ENCODE data around the gene PAPOLA. TPM values are rescaled to one million over a fixed set of nuclear protein-coding genes. Genes with fewer than 3 reads are reported as not detected.

Gene PAPOLA
- total RNA-seq, 1 donor from 2014 or later: 186 TPM

DNA sequence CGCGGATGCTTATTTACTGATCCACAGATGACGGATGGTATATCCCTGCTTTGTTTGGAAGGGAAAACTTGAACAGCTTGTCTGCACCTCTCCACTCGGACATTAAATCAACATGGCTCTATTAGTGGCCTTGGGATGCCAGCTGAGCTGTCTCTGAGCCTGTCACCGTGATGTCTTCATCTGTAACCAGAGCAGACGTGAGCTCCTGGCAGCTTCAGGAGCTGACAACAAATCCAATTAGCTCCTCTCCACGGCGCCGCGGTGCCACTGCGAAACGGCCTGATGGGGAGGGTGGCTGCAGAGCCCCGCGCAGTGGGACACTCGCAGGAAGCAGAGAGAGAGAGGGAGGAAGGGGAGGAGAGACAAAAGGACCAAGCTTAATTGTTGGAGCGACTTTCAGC is 112.3 kb downstream of the PAPOLA start:
- FAIRE-seq: no peak
- DNase-seq (ENCODE audit: low spot score in 2 of 2): no peak

DNA sequence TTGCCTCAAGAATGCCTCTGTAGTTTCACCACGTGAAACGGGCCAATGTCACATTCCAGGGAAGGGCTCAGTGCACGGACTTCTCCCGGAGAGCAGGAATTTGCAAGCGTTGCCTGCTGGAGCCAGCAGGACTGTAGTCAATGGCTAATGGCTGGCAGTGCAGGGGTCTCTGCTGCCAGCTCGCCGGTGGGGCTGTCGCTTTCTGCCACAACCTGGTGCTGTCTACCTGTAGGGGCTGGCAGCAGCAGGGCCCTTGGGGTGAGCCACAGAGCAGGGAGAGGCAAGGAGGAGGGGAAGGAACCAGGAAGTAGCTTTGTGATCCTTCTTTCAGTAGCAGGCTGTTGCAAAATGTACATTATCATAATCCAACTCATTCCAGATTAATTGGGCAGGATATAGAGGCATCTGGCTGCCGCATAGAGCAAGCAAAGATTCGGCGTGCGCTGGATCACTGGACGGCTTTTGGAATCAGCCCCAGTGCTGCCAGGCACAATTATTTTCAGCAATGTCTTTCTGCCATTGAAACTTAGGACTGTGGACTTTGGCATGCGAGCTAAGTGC is 114.1 kb downstream of the PAPOLA start:
- no peak for FAIRE-seq

More for the DNA sequence above, 114.1 kb downstream of the PAPOLA start:
- DNase-seq (ENCODE audit: low spot score in 2 of 2): no peak

Other genes starting within 250 kb of the PAPOLA start
- 0.41 TPM for gene BDKRB1, start 246.2 kb upstream of the PAPOLA start, total RNA-seq
- gene ATG2B, start 139.0 kb upstream of the PAPOLA start, total RNA-seq: 36.3 TPM
- 39.1 TPM for gene GSKIP, start 138.9 kb upstream of the PAPOLA start, total RNA-seq
- 1.2 TPM for gene AK7, start 110.3 kb upstream of the PAPOLA start, total RNA-seq